Immature natural killer cell (primary cell): ENCODE data around the gene CHRNB1. TPM values are rescaled to one million over a fixed set of nuclear protein-coding genes. Genes with fewer than 3 reads are reported as not detected.

Source experiments
- DNase-seq, 3 donors: peaks; one replicate each; pipeline ENCODE4 v3.0.0; 2022; ENCODE audit warnings: mixed read lengths in 1 of 3
- H3K27ac Mint-ChIP-seq, 6 donors: one replicate each; pipeline ENCODE4 v1.8.0; 2020; ENCODE audit warnings: mixed read lengths in 6 of 6, mild to moderate bottlenecking in 5 of 6, inconsistent platforms in 4 of 6, moderate library complexity in 3 of 6
- H3K27me3 Mint-ChIP-seq, 3 donors: one replicate each; pipeline ENCODE4 v1.8.0; 2020 to 2021; ENCODE audit warnings: low read depth in 3 of 3, mild to moderate bottlenecking in 3 of 3, mixed read lengths in 3 of 3, moderate library complexity in 3 of 3, inconsistent platforms in 1 of 3
- H3K36me3 Mint-ChIP-seq, 3 donors: one replicate each; pipeline ENCODE4 v1.8.0; 2020; ENCODE audit warnings: mixed read lengths in 3 of 3, inconsistent platforms in 2 of 3, mild to moderate bottlenecking in 2 of 3
- H3K4me1 Mint-ChIP-seq, 2 donors: one replicate each; pipeline ENCODE4 v1.8.0; 2020; ENCODE audit warnings: inconsistent platforms in 2 of 2, mild to moderate bottlenecking in 2 of 2, mixed read lengths in 2 of 2, moderate library complexity in 1 of 2
- H3K4me3 Mint-ChIP-seq, 5 donors: one replicate each; pipeline ENCODE4 v1.8.0; 2020; ENCODE audit warnings: mild to moderate bottlenecking in 5 of 5, mixed read lengths in 5 of 5, inconsistent platforms in 3 of 5, moderate library complexity in 3 of 5
- H3K9me3 Mint-ChIP-seq, 6 donors: one replicate each; pipeline ENCODE4 v1.8.0; 2020; ENCODE audit warnings: mild to moderate bottlenecking in 6 of 6, mixed read lengths in 6 of 6, inconsistent platforms in 4 of 6, moderate library complexity in 3 of 6
- polyA plus RNA-seq, 3 donors: library from polyadenylated mRNA; unstranded; fragments of 300-500 nt; fragmentation: Illumina TruSeq; gene quantifications; one replicate each; pipeline ENCODE4 v1.2.3, GENCODE V29; 2021

Gene CHRNB1
- polyA plus RNA-seq, 3 donors from 2014 or later = 32.4 to 41.3 (median 38.5) TPM

GRCh38 chr17:7436556-7437368, 8.1 kb upstream of the CHRNB1 start:
- Mint-ChIP-seq H3K4me1 (peaks cover 38 to 40% of the 10 kb centered on the region in 2 donors), H3K9me3 (no peaks in the 10 kb centered on the region), H3K36me3 (peaks cover 7 to 10% (median 10%) of the 10 kb centered on the region in 3 donors), H3K4me3 (peak overlapping the region; percentile 93 to 96 (median 96)), H3K27me3 (peaks cover 27 to 30% (median 27%) of the 10 kb centered on the region in 3 donors), H3K27ac (peak overlapping the region; percentile 86 to 95 (median 89))
- DNase-seq = peak; percentile 75 to 82 (median 79)

DNA sequence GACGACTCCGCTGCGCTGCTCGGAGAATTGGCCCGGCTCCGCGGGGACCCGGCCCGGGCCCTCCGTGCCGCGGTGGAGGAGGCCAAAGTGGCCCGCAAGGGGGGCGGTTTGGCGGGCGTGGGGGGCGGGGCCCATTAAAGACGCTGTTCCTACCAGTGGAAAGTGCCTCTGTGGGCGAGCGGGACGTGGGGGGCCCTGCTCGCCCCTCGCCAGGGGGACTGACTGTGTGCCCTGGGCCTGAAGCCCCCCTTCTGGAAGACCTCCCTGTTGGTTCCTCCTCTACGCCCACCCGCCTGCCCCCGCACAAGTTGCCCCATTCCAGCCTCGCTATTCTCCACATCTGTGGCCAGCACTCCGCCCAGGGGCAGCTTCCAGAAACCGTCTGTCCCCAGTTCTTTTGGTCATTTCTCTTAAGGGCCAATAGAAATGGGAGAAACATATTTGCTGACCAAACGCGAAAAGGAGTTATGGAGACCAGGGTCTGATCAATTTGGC, 7.4 kb upstream of the CHRNB1 start:
- no peak overlapping the region for H3K27ac Mint-ChIP-seq
- peaks cover 7 to 12% (median 10%) of the 10 kb centered on the region in 3 donors for H3K36me3 Mint-ChIP-seq
- H3K27me3 Mint-ChIP-seq = peaks cover 29 to 32% (median 31%) of the 10 kb centered on the region in 3 donors
- H3K9me3 Mint-ChIP-seq = no peaks in the 10 kb centered on the region
- peaks cover 38 to 40% of the 10 kb centered on the region in 2 donors for H3K4me1 Mint-ChIP-seq
- H3K4me3 Mint-ChIP-seq = peak overlapping the region; percentile 43 to 86 (median 66)
- DNase-seq = no peak

GRCh38 chr17:7437950-7438614, 6.8 kb upstream of the CHRNB1 start:
- Mint-ChIP-seq H3K27me3 (peaks cover 29 to 34% (median 33%) of the 10 kb centered on the region in 3 donors), H3K4me1 (peaks cover 38 to 40% of the 10 kb centered on the region in 2 donors), H3K36me3 (peaks cover 7 to 13% (median 10%) of the 10 kb centered on the region in 3 donors), H3K27ac (peak overlapping the region in 2 of 6 donors; percentile 21 to 72), H3K4me3 (peak overlapping the region; percentile 56 to 86 (median 66)), H3K9me3 (peaks cover 0 to 1% (median 0%) of the 10 kb centered on the region in 6 donors)
- no peak for DNase-seq

- Mint-ChIP-seq H3K4me1 (peaks cover 38 to 40% of the 10 kb centered on the region in 2 donors), H3K27me3 (peaks cover 33 to 34% (median 34%) of the 10 kb centered on the region in 3 donors)
Measured at GRCh38 chr17:7438656-7439460, 6.0 kb upstream of the CHRNB1 start.

GRCh38 chr17:7439462-7440112, 5.3 kb upstream of the CHRNB1 start, which contains the start of gene FGF11:
Gene FGF11 (plus strand): TSS chr17:7439512. CDS start chr17:7439621, 109 bp downstream.
- DNase-seq = no peak
- Mint-ChIP-seq H3K27me3 (peaks cover 33 to 36% (median 34%) of the 10 kb centered on the region in 3 donors), H3K27ac (peak within 1 kb of the TSS in 1 of 6 donors; percentile 13), H3K36me3 (peaks cover 7 to 13% (median 10%) of the 10 kb centered on the region in 3 donors), H3K9me3 (peaks cover 0 to 1% (median 0%) of the 10 kb centered on the region in 6 donors), H3K4me1 (peaks cover 39 to 40% of the 10 kb centered on the region in 2 donors), H3K4me3 (peak within 1 kb of the TSS; percentile 53 to 72 (median 60))

More at GRCh38 chr17:7438656-7439460, 6.0 kb upstream of the CHRNB1 start:
- DNase-seq = no peak
- H3K36me3 Mint-ChIP-seq = peaks cover 7 to 13% (median 10%) of the 10 kb centered on the region in 3 donors
- H3K9me3 Mint-ChIP-seq = peaks cover 0 to 1% (median 0%) of the 10 kb centered on the region in 6 donors
- H3K27ac Mint-ChIP-seq = peak overlapping the region in 1 of 6 donors; percentile 13
- H3K4me3 Mint-ChIP-seq = peak overlapping the region; percentile 53 to 69 (median 56)

DNA sequence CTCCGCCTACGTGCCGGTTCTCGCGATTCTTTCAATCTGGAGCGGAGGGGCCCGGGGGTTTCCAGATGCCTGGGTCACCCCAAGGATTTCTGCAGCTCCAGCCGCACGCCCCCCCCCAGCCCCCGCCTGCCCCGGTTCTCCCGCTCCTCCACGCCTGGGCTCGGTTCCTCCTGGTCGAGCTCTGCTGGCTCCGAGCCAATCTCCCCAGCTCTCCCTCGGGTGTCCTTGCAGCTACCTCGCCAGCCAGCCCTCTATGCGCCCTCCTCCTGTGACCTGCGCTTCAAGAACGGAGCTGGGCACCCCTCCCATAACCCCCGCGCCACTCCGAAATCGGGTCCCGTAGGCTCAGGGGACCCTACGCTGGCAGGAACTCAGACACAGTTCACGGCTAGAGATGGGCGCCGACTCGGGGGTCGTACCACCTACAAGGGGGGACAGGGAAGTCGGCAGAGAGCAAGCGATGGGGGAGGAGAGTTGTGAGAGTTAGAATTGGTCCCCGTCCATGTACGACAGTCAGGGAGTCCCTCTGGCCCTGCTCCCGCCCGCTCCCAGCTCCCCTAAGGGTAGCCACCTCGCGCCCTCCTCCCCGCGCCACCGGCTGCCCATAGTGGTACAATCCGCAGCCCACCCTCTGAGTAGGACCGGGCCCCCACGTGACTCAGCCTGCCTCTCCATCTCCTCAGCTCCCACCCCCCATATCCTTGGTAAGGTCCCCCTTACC, 4.6 kb upstream of the CHRNB1 start:
- peak overlapping the region in 3 of 5 donors; percentile 34 to 72 (median 66) for H3K4me3 Mint-ChIP-seq
- peaks cover 7 to 13% (median 10%) of the 10 kb centered on the region in 3 donors for H3K36me3 Mint-ChIP-seq
- peaks cover 0 to 1% (median 0%) of the 10 kb centered on the region in 6 donors for H3K9me3 Mint-ChIP-seq
- H3K27ac Mint-ChIP-seq = no peak overlapping the region
- H3K4me1 Mint-ChIP-seq = peaks cover 36 to 37% of the 10 kb centered on the region in 2 donors
- peaks cover 28 to 36% (median 31%) of the 10 kb centered on the region in 3 donors for H3K27me3 Mint-ChIP-seq
- DNase-seq = no peak

- no peak for DNase-seq
- Mint-ChIP-seq H3K27ac (no peak overlapping the region), H3K4me3 (no peak overlapping the region), H3K27me3 (peaks cover 28 to 38% (median 29%) of the 10 kb centered on the region in 3 donors), H3K9me3 (peaks cover 0 to 1% (median 0%) of the 10 kb centered on the region in 6 donors), H3K36me3 (peaks cover 7 to 13% (median 10%) of the 10 kb centered on the region in 3 donors), H3K4me1 (peaks cover 39% of the 10 kb centered on the region in 2 donors)
Measured at GRCh38 chr17:7440834-7441195, 4.0 kb upstream of the CHRNB1 start.

- peaks cover 39% of the 10 kb centered on the region in 2 donors for H3K4me1 Mint-ChIP-seq
- peaks cover 0 to 1% (median 0%) of the 10 kb centered on the region in 6 donors for H3K9me3 Mint-ChIP-seq
- H3K36me3 Mint-ChIP-seq = peaks cover 10 to 13% (median 11%) of the 10 kb centered on the region in 3 donors
- no peak for DNase-seq
- H3K27ac Mint-ChIP-seq = no peak overlapping the region
- peaks cover 27 to 38% (median 31%) of the 10 kb centered on the region in 3 donors for H3K27me3 Mint-ChIP-seq
- H3K4me3 Mint-ChIP-seq = no peak overlapping the region
Measured at GRCh38 chr17:7441266-7441665, 3.6 kb upstream of the CHRNB1 start.

- H3K4me3 Mint-ChIP-seq = peak overlapping the region in 1 of 5 donors; percentile 7
- peaks cover 0 to 1% (median 0%) of the 10 kb centered on the region in 6 donors for H3K9me3 Mint-ChIP-seq
- peaks cover 10 to 13% (median 11%) of the 10 kb centered on the region in 3 donors for H3K36me3 Mint-ChIP-seq
- H3K27ac Mint-ChIP-seq = peak overlapping the region in 1 of 6 donors; percentile 30
- H3K27me3 Mint-ChIP-seq = peaks cover 28 to 39% (median 33%) of the 10 kb centered on the region in 3 donors
- no peak for DNase-seq
- peaks cover 33% of the 10 kb centered on the region in 2 donors for H3K4me1 Mint-ChIP-seq
Measured at GRCh38 chr17:7442142-7442541, 2.7 kb upstream of the CHRNB1 start.

DNA sequence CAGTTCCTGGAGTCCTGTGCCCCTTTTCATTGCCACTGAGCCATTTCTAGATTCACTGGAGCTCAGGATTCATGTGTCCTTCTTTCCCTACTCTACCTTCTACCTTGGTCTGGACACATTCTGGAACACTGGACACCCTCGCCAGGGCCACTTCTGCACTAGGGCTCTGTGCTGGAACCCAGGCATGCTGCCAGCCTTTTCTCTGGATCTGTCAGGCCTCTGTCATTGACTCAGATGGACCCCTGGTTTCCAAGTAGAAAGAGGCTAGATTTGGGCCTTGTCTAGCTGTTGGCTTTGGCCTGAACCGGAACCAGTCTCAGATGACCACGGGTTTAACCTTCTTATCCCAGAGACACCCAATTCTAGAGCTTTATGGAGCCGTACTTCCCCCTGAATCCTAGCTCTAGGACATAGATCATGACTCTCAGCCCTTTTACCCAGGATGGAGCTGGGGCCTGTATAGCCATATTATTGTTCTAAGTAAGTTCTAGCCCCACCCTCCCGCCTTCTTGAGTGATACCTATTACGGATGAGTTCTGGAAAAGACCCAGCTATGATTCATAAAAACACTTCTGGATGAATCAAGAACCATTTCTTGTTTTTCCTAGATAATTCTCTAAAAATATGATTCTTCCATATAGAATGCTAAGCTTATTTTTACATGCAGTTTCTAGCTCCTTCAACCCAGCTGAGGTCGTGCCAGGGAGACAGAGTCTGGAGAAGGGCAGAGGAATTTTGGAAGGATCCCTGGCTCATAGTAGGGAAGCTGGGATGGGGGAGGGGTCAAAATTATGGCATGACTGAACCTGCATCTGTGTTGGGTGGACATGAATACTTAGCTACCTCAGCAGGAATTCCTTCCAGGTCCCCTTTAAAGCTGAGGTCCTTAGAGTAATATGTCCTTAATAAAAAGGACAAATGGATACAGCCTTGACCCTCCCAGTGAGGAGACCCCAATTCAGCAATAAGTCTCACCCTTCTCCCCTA, 1.1 kb upstream of the CHRNB1 start:
- DNase-seq = no peak
- Mint-ChIP-seq H3K27ac (no peak overlapping the region), H3K27me3 (peaks cover 23 to 45% (median 31%) of the 10 kb centered on the region in 3 donors), H3K9me3 (peaks cover 0 to 1% (median 0%) of the 10 kb centered on the region in 6 donors), H3K36me3 (peaks cover 3 to 8% (median 6%) of the 10 kb centered on the region in 3 donors), H3K4me1 (peaks cover 22 to 23% of the 10 kb centered on the region in 2 donors), H3K4me3 (no peak overlapping the region)

DNA sequence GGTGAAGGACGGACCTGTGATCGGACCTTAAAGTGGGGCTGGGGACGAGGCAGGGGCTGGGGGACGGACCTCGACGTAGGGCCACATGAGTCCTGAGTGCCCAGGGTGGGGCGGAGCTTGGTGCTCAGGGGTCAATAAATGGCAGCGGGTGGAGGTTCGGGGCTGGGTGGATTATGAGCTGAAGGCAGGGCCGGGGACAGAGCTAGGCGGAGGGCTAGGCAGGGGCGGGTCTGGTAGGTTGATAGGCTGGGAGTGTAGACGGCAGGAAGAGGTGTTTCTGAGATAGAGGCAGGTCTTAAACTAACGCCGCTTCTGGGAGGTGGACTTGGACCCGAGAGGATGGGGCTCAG, 733 bp downstream of the CHRNB1 start:
- Mint-ChIP-seq H3K4me3 (peak overlapping the region; percentile 69 to 85 (median 77)), H3K27me3 (peaks cover 15 to 45% (median 22%) of the 10 kb centered on the region in 3 donors), H3K36me3 (peaks cover 0 to 4% (median 3%) of the 10 kb centered on the region in 3 donors), H3K27ac (peak overlapping the region in 1 of 6 donors; percentile 13), H3K9me3 (peaks cover 0 to 1% (median 0%) of the 10 kb centered on the region in 6 donors), H3K4me1 (peaks cover 13% of the 10 kb centered on the region in 2 donors)
- peak in 2 of 3 donors; percentile 25 to 28 for DNase-seq
